Activated CD4-positive, alpha-beta T cell treated with anti-CD3 and anti-CD28 coated beads, Interleukin-2, amount 50 U/mL, for 1 hour (primary cell): ENCODE results near the gene NOC4L.
A peak's percentile ranks its signal among the peaks of the same experiment; 100 is the strongest.
"Not testable (repeated sequence)": the region's sequence is repeated elsewhere in the genome, so short reads cannot be mapped to it uniquely, and the experiment has no call there.

ENCODE experiments used
- DNase-seq: peaks from one replicate; pipeline ENCODE4 v3.0.0-alpha.2; 2020

NOC4L gene

GRCh38 chr12:132144810-132145168 is 532 bp downstream of the NOC4L start:
- DNase-seq: no peak

- no peak for DNase-seq
Observed at GRCh38 chr12:132145334-132145733, 1.1 kb downstream of the NOC4L start.

- DNase-seq: no peak
Observed at GRCh38 chr12:132146098-132146497, 1.8 kb downstream of the NOC4L start.

- no peak for DNase-seq
Observed at GRCh38 chr12:132146772-132147422, 2.6 kb downstream of the NOC4L start.

GRCh38 chr12:132147423-132148367 is 3.4 kb downstream of the NOC4L start:
- no peak for DNase-seq

- DNase-seq: no peak
Observed at GRCh38 chr12:132148368-132149045, 4.2 kb downstream of the NOC4L start.

- not testable (repeated sequence) for DNase-seq
Observed at GRCh38 chr12:132149526-132149925, 5.3 kb downstream of the NOC4L start.

GRCh38 chr12:132150780-132151144 is 6.5 kb downstream of the NOC4L start:
- no peak for DNase-seq

GRCh38 chr12:132151145-132151765 is 7.0 kb downstream of the NOC4L start:
- no peak for DNase-seq

GRCh38 chr12:132151766-132152410 is 7.6 kb downstream of the NOC4L start:
- no peak for DNase-seq

- DNase-seq: no peak
Observed at GRCh38 chr12:132152411-132152821, 8.2 kb downstream of the NOC4L start.

GRCh38 chr12:132152953-132153352 is 8.7 kb downstream of the NOC4L start:
- DNase-seq: no peak

- DNase-seq: peak; percentile 72
Observed at GRCh38 chr12:132153501-132154340, 9.5 kb downstream of the NOC4L start.

GRCh38 chr12:132154341-132154761 is 10.1 kb downstream of the NOC4L start:
- no peak for DNase-seq

- DNase-seq: no peak
Observed at GRCh38 chr12:132154941-132155770, 10.9 kb downstream of the NOC4L start.

- DNase-seq: no peak
Observed at GRCh38 chr12:132155771-132156572, 11.7 kb downstream of the NOC4L start.

- no peak for DNase-seq
Observed at GRCh38 chr12:132156573-132157325, 12.5 kb downstream of the NOC4L start.

GRCh38 chr12:132157733-132158409 is 13.6 kb downstream of the NOC4L start:
- no peak for DNase-seq
